Measurements from ENCODE around the gene FAM171A1. TPM values are rescaled to one million over a fixed set of nuclear protein-coding genes. Genes with fewer than 3 reads are reported as not detected.

The FAM171A1 gene
- total and polyA plus RNA-seq, 2 of the 13 experiments (the other 11 are each of a cell fraction or from before 2014, with no cell fraction given), result 21.5 to 34.7 TPM

DNA sequence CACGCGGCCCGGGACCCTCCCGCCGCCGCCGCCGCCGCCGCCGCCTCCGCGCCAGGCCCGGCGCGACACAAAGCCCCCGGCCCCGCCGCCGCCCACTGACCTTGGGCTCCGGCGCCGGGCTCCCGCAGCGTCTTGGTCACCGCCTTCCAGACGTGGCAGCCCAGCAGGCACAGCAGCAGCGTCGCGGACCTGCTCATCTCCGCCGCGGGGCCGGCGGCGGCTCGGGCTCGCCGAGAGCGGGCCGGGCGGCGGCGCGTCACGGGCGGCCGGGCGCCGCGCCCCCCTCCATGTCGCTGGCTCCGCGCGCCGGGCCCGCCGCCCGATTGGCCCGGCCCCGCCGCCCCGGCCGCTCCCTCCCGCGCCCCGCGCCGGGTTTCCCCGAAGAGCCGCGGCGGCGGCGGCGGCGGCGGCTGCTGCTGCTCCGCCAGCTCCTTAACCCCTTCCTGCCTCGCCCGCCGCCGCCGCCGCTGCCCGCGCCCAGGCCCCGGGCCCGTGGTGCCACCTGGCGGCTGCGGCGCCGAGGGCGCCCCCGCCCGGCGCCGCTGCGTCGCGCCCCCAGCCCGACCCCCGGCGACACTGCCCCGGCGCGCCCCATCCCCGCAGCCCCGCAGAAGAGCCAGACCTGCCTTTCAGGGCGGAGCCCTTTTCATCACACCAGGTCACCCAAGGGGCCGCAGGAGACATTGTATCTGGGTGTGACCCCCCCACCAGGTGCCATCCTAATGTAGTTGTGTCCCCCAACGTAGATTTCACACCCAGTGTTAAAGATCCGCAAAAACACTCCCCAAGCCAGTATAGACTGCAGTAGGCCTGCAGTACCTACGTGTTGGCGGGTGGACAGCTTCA is at the start of gene FAM171A1 (continued):
- TF ChIP-seq, protein P1, sequence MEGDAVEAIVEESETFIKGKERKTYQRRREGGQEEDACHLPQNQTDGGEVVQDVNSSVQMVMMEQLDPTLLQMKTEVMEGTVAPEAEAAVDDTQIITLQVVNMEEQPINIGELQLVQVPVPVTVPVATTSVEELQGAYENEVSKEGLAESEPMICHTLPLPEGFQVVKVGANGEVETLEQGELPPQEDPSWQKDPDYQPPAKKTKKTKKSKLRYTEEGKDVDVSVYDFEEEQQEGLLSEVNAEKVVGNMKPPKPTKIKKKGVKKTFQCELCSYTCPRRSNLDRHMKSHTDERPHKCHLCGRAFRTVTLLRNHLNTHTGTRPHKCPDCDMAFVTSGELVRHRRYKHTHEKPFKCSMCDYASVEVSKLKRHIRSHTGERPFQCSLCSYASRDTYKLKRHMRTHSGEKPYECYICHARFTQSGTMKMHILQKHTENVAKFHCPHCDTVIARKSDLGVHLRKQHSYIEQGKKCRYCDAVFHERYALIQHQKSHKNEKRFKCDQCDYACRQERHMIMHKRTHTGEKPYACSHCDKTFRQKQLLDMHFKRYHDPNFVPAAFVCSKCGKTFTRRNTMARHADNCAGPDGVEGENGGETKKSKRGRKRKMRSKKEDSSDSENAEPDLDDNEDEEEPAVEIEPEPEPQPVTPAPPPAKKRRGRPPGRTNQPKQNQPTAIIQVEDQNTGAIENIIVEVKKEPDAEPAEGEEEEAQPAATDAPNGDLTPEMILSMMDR (CRISPR knock-in tag; IDR thresholded peaks at IDR 0.05), result peak; percentile 33
- peak; percentile 11; the same call in 1 of the 2 replicates for TF ChIP-seq SIN3A (IDR thresholded peaks at IDR 0.05; ENCODE audit: borderline replicate concordance, low read depth, low read length)
- peak; percentile 55; the same call in 1 of the 2 replicates for TF ChIP-seq RAD21 (CRISPR knock-in tag; IDR thresholded peaks at IDR 0.05)
- TF ChIP-seq, protein P2, sequence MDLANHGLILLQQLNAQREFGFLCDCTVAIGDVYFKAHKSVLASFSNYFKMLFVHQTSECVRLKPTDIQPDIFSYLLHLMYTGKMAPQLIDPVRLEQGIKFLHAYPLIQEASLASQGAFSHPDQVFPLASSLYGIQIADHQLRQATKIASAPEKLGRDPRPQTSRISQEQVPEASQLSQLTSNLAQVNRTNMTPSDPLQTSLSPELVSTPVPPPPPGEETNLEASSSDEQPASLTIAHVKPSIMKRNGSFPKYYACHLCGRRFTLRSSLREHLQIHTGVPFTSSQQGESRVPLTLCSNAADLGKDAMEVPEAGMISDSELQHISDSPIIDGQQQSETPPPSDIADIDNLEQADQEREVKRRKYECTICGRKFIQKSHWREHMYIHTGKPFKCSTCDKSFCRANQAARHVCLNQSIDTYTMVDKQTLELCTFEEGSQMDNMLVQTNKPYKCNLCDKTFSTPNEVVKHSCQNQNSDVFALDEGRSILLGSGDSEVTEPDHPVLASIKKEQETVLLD (CRISPR knock-in tag; IDR thresholded peaks at IDR 0.05; ENCODE audit: low read depth), result 0 out of 2 replicates have a peak, but pooled peaks have one; percentile 39
- no peak for TF ChIP-seq ZNF552 (CRISPR knock-in tag; IDR thresholded peaks at IDR 0.05; ENCODE audit: borderline replicate concordance)
- no peak for TF ChIP-seq HOXA9 (CRISPR knock-in tag; IDR thresholded peaks at IDR 0.05; ENCODE audit: borderline replicate concordance)
- peak; percentile 24 for TF ChIP-seq YY1 (IDR thresholded peaks at IDR 0.05; ENCODE audit: insufficient read depth, insufficient replicate concordance, low read depth, low read length)

DNA sequence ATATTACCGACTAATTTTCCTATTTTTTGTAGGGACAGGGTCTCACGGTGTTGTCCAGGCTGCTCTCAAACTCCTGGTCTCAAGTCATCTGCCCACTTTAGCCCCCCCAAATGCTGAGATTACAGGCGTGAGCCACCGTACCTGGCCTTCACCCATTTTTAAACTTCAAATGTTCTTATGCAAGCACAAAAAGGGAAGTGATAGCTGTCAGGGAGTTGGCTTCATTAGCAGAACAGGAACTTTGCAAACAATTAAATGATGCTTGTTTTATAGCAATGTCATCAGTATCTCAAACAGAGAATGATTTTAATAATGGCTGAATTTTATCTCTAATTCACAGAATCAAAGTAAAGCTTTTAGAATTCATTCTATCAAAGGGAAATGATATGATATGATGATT is 49.8 kb upstream of the FAM171A1 start:
- H2AFZ ChIP-seq (ENCODE audit: low read length), result no peak overlapping the region
- no peaks in the 10 kb centered on the region for H3K4me1 ChIP-seq (ENCODE audit: insufficient read depth, low read length)
- WGBS (ENCODE audit: low lambda C conversion rate), result 34% methylated on average over 4 of the region's 4 CpGs
- intact Hi-C loops (cut with micrococcal nuclease; ENCODE audit: unreplicated experiment), result no loop called here
- H3K9ac ChIP-seq (ENCODE audit: insufficient read depth, low read depth, low read length), result no peak overlapping the region
- no peak overlapping the region for H3K4me3 ChIP-seq (replicated peaks in 1 of 3; ENCODE audit: insufficient read depth in 1 of 3, low read depth in 2 of 3, low read length in 3 of 3)
- no peak overlapping the region for H3K27ac ChIP-seq (ENCODE audit: extremely low read length, insufficient read depth, low read length)
- DNase-seq (ENCODE audit: low spot score) (no peak), ATAC-seq (no peak), FAIRE-seq (no peak)
- H3K79me2 ChIP-seq (ENCODE audit: insufficient read depth, low read length), result no peaks in the 10 kb centered on the region
- no peaks in the 10 kb centered on the region for H4K20me1 ChIP-seq (ENCODE audit: insufficient read depth, low read length)
- H3K4me2 ChIP-seq (ENCODE audit: low read depth, low read length), result no peak overlapping the region
- no peaks in the 10 kb centered on the region for H3K36me3 ChIP-seq (replicated peaks in 1 of 2; ENCODE audit: control insufficient read depth in 1 of 2, insufficient read depth in 2 of 2, low read length in 2 of 2)
- in situ Hi-C loops (cut with HindIII; ENCODE audit: extremely low pct_ligation_motif_present, low pct_unique_long_range_greater_than_20kb), result no loop called here
- BruUV-seq (replicated peaks), result no TSS peak
- ChIA-PET POLR2A (no interaction called here), CTCF (ENCODE audit: low intra/inter-chr PET ratio, low total read pairs) (no interaction called here)
- H3K9me3 ChIP-seq (ENCODE audit: low read length), result no peaks in the 10 kb centered on the region
- H3K27me3 ChIP-seq (ENCODE audit: control insufficient read depth in 1 of 2, insufficient read depth in 2 of 2, low read length in 2 of 2), result no peaks in the 10 kb centered on the region; a peak in 1 of 5 replicates
- TF ChIP-seq, protein P3, sequence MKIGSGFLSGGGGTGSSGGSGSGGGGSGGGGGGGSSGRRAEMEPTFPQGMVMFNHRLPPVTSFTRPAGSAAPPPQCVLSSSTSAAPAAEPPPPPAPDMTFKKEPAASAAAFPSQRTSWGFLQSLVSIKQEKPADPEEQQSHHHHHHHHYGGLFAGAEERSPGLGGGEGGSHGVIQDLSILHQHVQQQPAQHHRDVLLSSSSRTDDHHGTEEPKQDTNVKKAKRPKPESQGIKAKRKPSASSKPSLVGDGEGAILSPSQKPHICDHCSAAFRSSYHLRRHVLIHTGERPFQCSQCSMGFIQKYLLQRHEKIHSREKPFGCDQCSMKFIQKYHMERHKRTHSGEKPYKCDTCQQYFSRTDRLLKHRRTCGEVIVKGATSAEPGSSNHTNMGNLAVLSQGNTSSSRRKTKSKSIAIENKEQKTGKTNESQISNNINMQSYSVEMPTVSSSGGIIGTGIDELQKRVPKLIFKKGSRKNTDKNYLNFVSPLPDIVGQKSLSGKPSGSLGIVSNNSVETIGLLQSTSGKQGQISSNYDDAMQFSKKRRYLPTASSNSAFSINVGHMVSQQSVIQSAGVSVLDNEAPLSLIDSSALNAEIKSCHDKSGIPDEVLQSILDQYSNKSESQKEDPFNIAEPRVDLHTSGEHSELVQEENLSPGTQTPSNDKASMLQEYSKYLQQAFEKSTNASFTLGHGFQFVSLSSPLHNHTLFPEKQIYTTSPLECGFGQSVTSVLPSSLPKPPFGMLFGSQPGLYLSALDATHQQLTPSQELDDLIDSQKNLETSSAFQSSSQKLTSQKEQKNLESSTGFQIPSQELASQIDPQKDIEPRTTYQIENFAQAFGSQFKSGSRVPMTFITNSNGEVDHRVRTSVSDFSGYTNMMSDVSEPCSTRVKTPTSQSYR (CRISPR knock-in tag; IDR thresholded peaks at IDR 0.05; ENCODE audit: borderline replicate concordance), result no peak
- TF ChIP-seq HNF4G (IDR thresholded peaks at IDR 0.05; ENCODE audit: borderline replicate concordance, low read depth, low read length) (no peak), HNF4G (CRISPR knock-in tag; IDR thresholded peaks at IDR 0.05; ENCODE audit: borderline replicate concordance, low read depth) (no peak), CAMTA2 (CRISPR knock-in tag; IDR thresholded peaks at IDR 0.05; ENCODE audit: borderline replicate concordance) (no peak), SP1 (IDR thresholded peaks at IDR 0.05) (no peak), SP1 (CRISPR knock-in tag; IDR thresholded peaks at IDR 0.05) (no peak), GABPB1 (CRISPR knock-in tag; IDR thresholded peaks at IDR 0.05) (no peak), ZNF556 (CRISPR knock-in tag; IDR thresholded peaks at IDR 0.05; ENCODE audit: borderline replicate concordance) (no peak)
